RKO (cell line): Measurements from ENCODE around the gene KAT5.
"Not testable (repeated sequence)": the region's sequence is repeated elsewhere in the genome, so short reads cannot be mapped to it uniquely, and the experiment has no call there.

ENCODE experiments used
- DNase-seq: peaks from one replicate; pipeline ENCODE4 v3.0.0-alpha.2; 2016; ENCODE audit warnings: low spot score

KAT5 gene

GRCh38 chr11:65744026-65744698, 32.1 kb downstream of the KAT5 start:
- peak; percentile 58 for DNase-seq

DNA sequence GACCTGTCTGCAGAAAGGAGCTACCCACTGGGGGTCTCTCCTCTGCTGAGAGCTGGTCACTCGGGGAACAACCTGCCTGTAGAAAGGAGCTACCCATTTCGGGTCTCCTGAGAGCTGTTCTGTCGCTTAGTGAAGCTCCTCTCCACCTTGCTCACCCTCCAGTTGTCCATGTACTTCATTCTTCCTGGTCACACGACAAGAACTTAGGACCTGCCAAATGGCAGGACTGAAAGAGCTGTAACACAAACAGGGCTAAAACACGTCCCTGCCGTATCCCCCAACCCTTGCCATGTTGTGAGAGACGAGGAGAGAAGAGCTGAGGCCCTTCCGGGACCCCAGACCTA, 32.6 kb downstream of the KAT5 start:
- DNase-seq = no peak

DNA sequence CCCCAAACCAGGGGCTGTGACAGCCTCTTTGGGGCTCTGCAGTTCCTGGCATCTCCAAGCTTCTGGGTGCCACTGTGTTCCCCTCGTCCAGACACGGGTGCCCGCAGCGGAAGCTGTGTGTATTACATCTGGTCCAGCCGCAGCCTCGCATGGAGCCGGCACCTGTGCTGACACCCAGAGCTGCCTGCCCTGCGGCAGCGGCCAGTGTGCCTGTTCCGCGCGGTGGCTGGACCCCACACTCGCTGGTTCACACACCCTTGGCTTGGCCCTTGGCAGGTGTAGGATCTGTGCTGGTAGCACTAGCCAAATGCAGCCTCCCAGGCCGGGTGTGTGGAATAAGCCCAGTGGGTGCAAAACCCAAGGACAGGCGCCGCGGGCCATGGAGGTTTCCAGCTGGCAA, 33.0 kb downstream of the KAT5 start:
- no peak for DNase-seq

GRCh38 chr11:65762169-65762568, 50.1 kb downstream of the KAT5 start:
- not testable (repeated sequence) for DNase-seq

DNA sequence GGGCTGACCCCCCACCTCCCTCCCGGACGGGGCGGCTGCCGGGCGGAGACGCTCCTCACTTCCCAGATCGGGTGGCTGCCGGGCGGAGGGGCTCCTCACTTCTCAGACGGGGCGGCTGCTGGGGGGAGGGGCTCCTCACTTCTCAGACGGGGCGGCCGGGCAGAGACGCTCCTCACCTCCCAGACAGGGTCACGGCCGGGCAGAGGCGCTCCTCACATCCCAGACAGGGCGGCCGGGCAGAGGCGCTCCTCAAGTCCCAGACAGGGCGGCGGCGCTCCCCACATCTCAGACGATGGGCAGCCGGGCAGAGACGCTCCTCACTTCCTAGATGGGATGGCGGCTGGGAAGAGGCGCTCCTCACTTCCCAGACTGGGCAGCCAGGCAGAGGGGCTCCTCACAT, 50.8 kb downstream of the KAT5 start:
- DNase-seq = not testable (repeated sequence)

DNA sequence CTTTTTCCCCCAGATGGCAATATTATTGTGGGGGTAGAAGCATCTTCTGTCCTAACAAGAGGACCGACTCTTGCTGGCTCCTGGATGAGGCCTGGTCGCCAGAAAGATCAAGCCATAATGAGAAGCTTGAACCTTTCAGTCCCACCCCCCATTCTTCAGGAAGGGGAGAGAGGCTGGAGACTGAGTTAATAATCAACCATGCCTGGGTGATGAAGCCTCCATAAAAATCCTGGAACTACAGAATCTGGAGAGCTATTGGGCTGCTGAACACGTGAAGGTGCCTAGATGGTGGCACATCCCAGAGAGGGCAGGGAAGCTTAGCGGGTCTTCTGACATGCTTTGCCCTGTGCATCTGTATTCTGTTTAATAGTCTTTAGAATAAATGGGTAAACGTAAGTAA, 52.4 kb downstream of the KAT5 start:
- DNase-seq = no peak

- no peak for DNase-seq
Measured at GRCh38 chr11:65766535-65766934, 54.5 kb downstream of the KAT5 start.

GRCh38 chr11:65767406-65767805, 55.4 kb downstream of the KAT5 start:
- no peak for DNase-seq

DNA sequence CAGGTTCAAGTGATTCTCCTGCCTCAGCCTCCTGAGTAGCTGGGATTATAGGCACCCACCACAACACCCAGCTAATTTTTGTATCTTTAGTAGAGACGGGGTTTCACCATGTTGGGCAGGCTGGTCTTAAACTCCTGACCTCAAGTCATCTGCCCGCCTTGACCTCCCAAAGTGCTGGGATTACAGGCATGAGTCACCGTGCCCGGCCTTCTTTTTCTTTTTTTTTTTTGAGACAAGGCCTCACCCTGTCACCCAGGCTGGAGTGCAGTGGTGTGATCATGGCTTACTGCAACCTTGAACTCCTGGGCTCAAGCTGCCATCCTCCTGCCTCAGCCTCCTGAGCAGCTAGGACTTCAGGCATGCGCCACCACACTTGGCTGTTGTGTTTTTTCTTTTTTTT, 55.8 kb downstream of the KAT5 start:
- not testable (repeated sequence) for DNase-seq
